NOMO-1 treated with dmso at 0.1 percent for 144 hours (cell line): Measurements from ENCODE around the gene PCYT1A.
A peak's percentile ranks its signal among the peaks of the same experiment; 100 is the strongest.

ENCODE experiments used
- DNase-seq: peaks from one replicate; lab custom pipeline; 2025; ENCODE audit not compliant: unreplicated experiment; lab: John Stamatoyannopoulos, UW

PCYT1A gene

DNA sequence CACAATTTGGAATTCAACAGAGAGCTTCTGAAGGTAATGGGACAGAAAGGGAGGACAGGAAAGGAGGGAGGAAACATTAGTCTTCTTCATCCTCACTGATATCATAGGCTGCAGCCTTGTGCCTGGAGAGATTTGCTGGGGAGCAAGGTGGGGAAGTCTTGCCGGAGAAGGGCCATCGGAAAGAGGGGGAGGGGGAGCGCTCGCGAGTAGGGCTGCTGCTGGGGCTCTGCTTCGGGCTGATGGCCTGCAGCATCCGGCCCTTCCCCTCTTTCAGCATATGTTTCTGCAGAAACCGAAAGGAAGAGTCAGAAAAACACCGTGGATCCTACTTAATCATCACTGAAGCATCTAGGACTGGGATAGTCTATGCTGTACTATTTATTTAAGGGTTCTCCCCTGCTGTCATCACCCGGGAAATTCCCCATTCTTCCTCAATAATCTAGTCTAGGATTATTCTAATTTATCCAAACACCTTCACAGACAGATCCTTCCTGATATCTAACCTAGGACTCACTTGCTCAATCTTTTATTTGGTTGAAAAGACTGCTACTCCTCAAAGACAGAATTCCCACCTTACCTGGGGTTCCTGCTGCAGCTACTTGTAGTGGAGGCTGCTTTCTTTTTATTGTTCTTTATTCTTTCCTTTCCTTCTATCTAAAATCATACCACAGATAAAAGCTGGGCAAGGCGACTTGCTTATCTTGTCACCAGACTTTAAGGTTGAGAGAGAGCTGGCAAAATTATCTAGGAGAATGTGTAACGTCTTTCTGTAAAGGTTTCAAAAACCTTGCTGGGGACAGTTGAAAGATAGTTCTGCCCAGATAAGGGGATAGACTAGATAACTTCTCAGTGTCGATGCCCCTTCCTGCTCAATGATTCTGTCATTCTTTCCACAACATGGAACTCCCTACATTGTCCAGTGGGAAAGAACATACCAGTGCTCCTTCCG, 48.6 kb downstream of the PCYT1A start:
- DNase-seq, result no peak

DNA sequence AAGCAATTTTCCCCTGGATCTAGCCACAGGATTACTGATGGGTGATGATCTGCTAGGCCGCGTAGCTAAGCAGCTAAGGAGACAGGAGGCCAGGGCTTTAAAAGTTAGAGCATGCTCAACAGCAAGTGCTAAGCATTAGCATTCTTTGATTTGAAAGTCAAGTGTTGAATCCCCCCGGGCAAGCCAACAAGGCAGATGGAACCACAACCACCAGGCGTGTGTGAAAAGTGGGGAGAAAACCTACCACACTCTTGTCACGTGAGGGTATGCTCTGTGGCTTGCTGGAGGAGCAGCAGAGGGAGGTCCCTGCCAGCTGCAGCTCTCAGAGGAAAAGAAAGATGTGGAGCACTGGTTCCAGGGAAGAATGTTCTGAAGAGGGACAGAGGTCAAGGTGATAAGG, 50.3 kb downstream of the PCYT1A start:
- DNase-seq, result no peak

DNA sequence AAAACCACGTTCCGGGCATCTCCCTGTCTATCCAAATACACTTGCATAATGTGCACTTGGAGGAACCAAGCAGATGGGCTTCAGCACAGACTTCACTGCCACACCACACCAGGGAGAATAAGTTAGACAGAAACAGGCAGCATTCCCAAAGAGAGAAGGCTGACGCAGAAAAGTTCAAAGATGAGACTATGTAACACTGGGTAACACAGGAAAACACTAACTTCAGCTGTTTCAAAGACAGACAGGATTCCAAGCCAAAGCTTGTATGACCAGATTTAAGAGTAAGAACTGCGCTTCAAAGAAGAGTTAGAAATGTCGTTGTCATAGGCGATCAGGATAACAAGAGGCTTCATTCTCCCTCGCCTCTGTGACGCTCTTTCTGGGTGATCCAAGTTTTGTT, 51.3 kb downstream of the PCYT1A start:
- no peak for DNase-seq

DNA sequence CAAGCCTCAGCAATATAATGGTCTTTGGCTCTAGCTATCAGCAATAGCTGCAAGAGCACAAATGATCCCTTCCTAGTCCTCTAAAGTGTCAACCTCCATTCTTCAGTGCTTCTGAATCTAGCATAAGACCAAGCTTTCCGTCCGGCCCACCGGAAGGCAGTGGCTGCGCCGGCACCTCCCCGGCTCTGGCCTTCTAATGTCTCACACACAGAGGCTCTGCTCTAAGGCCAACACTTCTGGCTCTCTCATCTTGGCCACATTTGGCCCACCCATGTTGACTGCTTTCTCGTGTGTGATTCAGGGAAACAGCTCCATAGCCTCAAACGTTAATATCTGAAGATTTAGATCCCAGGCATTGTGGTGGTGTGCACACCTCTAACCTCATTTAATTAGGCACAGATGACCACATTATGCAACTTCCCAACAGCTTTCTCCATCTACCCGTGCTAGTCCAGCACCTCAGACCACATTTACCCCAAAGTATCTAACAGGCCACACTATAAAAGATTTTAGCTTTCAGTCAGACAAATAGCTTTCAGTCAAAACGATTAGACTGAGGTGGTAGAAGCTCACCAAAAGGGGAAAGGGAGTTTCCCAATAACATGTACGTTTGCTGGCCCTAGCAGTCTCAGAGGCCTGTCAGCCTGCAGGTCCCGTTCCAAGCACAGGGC, 51.9 kb downstream of the PCYT1A start:
- DNase-seq, result peak; percentile 93

DNA sequence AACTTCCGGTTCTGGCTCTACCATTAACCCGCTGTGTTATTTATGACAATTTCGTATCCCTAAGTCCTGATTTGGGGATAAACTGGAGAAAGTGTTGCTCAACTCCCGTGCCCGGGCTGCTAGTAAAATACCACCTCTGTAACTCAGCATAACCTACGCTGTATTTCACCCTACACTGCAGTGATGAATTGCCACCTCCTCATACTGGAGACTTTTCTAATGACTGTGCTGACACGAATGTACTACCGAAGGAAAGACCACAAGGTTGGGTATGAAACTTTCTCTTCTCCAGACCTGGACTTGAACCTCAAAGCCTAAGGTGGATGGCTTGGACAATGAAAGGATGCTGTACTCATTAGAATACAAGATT, 54.7 kb downstream of the PCYT1A start:
- DNase-seq, result no peak

DNA sequence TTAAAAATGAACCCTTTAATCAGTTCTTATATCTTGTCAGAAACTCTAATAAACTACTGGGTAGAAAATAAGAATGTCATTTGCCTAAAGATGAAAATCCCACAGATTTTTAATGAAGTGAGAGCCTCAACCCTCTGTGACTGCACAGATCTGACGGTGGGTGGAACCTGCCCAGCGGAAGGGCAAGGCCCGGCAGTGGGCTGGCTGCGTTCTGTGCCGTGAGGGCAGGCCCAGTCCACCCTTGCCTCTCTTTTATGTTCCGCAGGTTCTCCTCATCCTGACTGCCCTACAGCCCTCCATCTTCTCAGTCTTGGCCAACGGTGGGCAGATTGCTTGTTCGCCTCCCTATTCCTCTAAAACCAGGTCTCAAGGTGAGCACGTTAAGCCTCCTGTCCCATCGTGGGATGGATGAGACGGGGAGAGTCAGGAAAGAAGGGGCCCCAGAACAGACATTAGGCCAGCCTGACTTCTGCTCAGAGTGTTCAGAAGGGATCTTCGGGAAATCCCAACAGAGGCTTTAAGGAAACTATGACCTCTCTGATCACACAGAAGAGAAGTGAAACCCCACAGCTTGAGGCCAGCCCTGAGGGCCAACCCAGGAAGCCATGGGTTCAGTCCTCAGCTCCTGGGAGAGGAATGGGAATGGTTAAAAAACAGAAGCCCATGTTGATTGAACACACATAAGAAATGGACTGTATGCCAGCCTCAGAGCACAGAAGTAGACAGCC, 55.2 kb downstream of the PCYT1A start:
- no peak for DNase-seq

DNA sequence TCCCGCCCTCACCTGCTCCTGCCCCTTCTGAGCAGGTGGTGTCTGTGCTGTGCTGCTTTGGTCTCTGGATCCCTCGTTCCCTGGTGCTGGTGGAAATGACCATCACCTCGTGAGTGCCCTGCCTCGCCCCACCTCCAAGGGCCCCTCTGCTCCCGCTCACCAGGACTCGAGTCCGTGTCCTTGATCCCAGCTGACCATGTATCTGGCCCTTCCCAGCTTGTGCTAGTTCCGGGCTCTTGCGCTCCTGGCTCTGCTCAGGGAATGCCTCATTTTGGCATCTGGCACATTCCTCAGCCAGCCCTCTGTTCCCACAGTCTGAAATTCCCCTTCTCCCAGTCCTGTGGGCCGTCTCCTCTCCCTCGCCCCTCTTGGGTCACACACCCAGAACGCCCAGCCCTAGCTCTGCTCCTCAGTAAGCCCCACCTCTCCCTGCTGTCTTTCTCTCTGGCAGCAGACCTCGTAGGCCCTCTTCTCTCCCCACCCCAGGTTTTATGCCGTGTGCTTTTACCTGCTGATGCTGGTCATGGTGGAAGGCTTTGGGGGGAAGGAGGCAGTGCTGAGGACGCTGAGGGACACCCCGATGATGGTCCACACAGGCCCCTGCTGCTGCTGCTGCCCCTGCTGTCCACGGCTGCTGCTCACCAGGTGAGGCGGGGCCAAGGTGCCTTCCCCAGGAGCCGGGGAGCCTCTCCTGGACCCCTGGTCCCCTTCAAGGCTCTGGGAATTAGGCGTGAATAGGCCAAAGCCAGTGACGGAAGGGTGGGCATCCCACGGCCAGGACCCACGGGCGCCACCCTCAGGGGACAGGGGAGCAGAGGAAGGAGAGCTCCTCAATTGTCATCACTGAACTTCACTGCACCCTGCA, 59.7 kb downstream of the PCYT1A start:
- DNase-seq, result no peak

DNA sequence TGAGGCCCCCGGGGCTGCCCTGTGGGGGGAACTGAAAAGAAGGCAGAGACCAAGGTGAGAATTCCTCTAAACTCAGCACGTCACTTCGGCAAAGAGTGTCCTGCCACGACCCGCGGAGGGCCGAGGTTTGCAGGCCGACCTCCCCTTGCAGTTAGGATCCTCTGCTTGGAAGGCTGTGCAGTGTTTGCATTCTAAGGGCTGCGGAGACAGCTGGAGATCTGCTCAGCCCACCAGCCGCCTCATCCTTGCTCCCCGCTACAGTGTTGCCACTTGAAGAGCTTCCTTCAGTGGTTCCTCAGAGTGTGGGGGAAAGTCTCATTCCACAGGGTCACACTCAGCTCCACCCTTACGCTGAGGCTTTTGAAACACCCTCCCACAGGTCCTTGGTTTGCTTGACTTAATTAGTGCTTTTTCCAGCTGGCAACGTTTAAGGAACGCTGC, 60.4 kb downstream of the PCYT1A start:
- no peak for DNase-seq

DNA sequence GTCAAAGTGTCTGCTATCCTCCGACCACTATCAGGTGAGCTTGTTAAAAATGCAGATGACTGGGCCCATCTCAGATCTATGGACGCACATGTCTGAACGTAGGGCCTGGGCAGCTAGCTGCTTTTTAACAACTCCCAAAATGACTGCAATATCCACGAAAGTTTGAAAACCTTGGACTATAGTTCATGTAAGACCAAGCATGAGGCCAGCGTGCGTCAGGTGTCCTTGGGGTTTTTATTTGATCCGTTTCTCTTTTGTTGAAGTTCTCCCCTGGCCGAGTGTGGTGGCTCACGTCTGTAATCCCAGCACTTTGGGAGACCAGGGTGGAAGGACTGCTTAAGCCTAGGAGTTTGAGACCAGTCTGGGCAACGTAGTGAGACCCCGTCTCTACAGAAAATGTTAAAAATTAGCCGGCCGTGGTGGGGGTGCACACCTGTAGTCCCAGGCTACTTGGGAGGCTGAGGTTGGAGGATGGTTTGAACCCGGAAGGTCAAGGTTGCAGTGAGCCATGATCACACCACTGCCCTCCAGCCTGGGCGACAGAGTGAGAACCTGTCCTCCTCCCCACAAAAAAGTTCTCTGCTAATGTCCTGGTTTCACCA, 61.7 kb downstream of the PCYT1A start:
- no peak for DNase-seq

DNA sequence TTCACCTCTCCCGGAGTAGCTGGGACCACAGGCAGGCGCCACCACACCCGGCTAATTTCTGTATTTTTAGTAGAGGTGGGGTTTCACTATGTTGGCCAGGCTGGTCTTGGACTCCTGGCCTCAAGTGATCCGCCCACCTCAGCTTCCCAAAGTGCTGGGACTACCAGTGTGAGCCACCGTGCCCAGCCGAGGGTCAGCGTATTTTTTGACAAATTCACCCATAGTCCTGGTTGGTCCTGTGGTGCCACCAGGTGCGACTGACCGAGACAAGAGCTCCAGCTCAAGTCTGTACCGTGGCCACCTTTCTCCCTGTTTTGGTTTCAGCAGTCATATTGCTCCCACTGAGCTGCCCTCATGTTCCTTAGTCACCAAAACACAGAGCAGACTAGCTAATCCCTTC, 62.4 kb downstream of the PCYT1A start:
- no peak for DNase-seq

DNA sequence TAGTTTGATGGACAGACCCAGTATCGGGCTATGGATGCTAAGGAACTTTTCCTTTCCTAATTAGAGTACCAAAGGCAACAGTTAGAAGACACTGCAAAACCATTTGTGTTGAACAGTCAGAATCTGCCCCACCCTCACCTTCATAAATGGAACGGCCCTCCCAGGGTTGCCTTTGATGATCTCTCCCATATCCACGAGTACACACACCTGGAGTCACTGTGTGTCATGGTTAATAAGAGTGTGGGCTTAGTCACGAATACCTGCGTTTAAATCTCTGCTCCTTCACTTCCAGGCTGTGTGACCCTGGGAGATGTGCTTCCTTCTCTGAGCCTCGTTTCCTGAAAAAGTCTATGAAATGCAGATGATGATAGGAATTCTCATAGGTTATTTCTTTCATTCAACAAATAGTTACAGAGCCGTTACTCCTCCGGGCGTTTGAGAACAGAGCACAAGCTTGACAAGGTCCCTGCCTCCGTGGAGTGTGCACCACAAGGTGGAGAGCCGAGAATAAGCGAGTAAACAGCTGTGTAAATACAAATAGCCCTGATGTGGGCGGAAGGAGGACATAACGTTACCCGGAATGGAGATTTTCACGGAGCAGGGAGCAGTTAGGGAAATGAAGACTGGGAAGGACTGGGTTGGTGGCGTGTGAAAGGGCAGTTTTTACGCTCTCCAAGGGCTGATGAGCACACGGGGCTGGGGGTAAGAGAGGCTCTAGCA, 64.5 kb downstream of the PCYT1A start:
- no peak for DNase-seq

DNA sequence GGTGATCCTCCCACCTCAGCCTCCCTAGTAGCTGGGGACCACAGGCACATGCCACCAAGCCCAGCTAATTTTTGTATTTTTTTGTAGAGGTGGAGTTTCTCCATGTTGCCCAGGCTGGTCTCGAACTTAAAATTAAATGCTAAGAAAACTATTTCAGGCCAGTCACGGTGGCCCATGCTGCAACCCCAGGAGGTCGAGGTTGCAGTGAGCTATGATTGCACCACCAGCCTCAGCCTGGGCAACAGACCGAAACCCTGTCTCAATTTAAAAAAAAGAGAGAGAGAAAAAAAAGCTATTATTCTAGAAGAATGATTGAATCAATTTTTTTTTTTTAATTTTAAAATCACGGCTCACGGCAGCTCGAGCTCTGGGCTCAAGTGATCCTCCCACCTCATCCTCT, 66.5 kb downstream of the PCYT1A start:
- DNase-seq, result peak; percentile 49

DNA sequence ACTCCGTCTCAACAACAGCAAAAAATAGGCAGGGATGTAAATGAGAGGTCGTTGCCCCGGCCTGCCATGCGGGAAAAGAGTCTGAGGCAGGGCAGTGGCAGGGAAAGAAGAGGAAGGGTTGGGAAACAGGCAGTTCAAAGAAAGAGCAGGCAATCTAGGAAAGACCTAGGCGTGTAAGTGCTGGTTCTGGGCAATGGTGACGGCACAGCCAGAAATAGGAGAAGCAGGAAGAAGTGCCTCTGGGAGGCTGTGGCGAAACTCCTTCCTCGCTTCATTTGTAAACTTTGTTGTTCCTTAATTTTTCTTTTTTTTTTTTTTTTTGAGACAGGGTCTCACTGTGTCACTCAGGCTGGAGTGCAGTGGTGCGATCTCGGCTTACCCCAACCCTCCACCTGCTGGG, 66.9 kb downstream of the PCYT1A start:
- peak; percentile 65 for DNase-seq

DNA sequence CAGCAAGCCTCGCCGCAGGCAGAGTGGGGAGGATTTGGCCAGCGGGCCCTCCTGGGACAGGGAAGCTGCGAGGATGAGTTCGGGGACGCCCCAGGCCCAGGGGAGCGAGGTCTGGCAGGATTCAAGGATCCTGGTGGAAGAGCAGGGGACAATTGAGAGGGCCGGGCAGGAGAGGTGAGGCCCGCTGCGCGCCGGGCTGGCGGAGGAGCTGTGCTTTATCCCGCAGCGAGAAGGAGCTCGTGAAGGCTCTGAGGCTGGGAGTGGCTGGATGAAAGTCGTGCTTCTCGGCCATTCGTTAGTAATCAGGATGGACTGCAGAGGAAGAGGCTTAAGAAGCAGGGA, 67.6 kb downstream of the PCYT1A start:
- peak; percentile 53 for DNase-seq

DNA sequence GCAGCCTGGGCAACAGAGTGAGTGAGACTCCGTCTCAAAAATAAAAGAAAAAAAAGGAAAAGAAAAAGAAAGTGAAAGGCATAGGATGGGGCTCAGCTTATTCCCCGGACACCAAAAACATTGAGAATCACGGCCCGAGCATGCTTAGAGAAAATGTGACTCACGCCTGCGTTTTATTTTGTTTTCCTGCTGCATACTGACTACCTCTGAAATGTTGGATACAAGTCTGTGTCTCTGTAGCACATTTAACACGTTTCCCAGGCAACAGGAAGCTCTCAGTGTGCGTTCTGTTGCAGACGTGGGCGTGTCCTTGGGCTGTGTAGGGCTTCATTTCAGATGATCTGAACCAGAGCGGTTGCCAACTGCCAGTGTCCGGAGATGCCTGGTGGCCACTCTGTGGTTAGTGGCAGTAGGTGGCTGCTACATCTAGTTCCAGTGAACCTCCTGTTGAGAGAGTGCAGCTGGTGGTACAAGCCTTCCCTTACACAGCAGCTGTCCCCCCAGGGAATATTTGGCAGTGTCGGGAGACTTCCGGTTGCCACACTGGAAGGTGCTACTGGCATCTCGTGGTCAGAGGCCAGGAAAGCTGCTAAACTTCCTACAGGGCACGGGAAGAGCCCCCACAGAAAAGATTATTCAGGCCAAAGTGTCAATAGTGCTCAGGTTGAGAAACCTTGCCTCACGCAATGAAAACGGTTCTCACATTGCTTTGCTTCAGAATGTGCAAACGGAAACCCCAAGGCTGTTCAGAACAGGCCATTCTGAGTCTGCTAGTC, 68.1 kb downstream of the PCYT1A start:
- peak; percentile 98 for DNase-seq

DNA sequence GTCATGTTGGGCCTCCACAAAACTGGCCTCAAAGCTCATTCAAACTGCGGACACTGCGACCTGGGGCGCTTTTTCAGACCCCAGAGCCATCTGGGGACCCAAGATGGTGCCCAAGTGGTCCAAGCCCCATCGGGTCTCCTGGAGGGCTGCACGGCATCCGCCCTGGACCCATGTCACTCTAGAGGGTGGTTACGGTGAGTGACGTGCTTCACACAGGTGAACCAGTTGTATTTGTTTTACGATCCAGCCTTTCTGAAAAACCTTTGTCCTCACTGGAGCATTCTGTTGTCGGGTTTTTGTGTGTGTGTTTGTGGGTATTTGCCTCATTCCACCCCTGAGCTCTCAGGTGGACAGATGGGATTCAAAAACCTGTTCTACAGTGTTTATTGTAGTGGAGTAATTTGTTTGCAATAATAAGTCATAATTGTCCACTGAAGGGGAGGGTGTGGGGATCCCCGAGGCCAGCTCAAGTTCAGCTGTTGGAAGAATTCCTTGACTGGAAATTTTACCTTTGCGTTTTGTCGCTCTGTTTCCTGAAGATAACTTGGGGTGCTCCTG, 69.3 kb downstream of the PCYT1A start:
- no peak for DNase-seq

DNA sequence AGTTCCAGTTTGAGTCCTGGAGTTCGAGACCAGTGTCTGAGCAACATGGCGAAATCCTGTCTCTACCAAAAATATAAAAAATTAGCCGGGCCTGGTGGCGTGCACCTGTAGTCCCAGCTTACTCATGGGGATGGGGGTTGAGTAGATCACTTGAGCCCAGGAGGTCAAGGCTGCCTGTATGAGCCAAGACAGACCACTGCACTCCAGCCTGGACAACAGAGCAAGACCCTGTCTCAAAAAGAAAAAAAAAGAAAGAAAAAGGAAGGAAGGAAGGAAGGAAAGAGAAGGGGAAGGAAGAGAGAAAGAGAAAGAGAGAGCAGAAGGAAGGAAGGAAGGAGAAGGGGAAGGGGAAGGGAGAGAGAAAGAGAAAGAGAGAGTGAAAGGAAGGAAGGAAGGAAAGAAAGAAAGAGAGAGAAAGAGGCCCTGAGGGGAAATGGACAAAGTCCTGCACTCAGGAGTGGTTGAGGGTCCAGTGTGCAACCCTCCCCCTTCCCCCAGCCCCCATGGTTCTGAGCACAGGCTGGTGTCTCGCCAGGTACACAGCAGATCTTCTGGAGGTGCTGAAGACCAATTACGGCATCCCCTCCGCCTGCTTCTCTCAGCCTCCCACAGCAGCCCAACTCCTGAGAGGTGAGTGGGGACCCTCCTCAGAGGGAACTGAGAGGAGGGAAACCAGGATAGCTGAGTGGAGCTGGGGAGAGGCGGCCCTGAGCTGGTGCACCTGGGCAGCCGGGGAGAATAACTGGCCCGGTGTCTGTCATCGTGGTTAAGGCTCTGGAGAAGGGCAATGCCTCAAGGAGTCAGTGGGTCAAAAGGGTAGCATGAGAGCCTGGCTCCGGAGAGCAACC, 70.0 kb downstream of the PCYT1A start:
- DNase-seq, result no peak

DNA sequence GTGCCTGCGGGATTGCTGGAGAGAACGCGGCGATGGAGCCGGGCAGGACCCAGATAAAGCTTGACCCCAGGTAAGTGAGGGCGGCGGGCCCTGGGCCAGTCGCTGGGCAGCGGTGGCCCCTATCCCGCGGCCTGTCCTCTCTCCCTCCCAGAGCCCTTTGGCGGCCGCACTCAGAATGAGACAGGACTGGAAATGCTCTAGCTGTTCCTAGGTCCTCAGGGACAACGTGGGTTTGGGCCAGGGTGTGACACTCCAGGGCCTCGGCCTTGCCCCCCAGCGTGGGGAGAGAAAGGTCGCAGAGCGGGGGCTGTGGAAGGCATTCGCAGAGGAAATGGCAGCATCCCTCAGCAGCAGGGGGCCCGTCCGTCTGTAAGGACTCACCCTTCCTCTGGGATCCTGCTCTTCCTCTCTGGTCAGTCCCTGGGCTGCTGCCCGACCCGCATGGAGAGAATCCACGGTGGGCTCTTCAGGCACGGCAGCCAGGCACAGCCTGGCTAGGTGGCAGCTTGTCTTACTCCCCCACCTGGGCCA, 70.8 kb downstream of the PCYT1A start:
- DNase-seq, result no peak
